Hepatocyte (in vitro differentiated cells): ENCODE measurements around the gene SLC16A3. TPM values are rescaled to one million over a fixed set of nuclear protein-coding genes. Genes with fewer than 3 reads are reported as not detected.

Source experiments
- DNase-seq: peaks from one replicate; pipeline ENCODE4 v3.0.0-alpha.2; 2016; ENCODE audit warnings: low spot score
- H2AFZ ChIP-seq: fragments of 200-600 bp; sonication (generic); 2 replicates; pipeline ENCODE4 v1.6.0; 2016; ENCODE audit warnings: antibody characterized with exemption, mild to moderate bottlenecking
- H3K27ac ChIP-seq: fragments of 200-600 bp; sonication (generic); 2 replicates; pipeline ENCODE4 v1.5.1; 2016; ENCODE audit warnings: mild to moderate bottlenecking
- H3K27me3 ChIP-seq: fragments of 200-600 bp; sonication (generic); 2 replicates; pipeline ENCODE4 v1.6.1; 2016
- H3K36me3 ChIP-seq: fragments of 200-600 bp; sonication (generic); replicated peaks from 2 replicates; pipeline ENCODE4 v1.5.1; 2016; ENCODE audit warnings: low read depth; ENCODE audit not compliant: insufficient read depth
- H3K4me1 ChIP-seq: fragments of 200-600 bp; sonication (generic); 2 replicates; pipeline ENCODE4 v1.5.1; 2016; ENCODE audit warnings: mild to moderate bottlenecking, moderate library complexity; ENCODE audit not compliant: insufficient read depth
- H3K4me2 ChIP-seq: fragments of 200-600 bp; sonication (generic); 2 replicates; pipeline ENCODE4 v1.6.0; 2016
- H3K4me3 ChIP-seq: fragments of 200-600 bp; sonication (generic); 2 replicates; pipeline ENCODE4 v1.5.1; 2016; ENCODE audit warnings: mild to moderate bottlenecking
- H3K79me2 ChIP-seq: fragments of 200-600 bp; sonication (generic); 2 replicates; pipeline ENCODE4 v1.6.0; 2017; ENCODE audit warnings: mild to moderate bottlenecking
- H3K9me2 ChIP-seq: fragments of 200-600 bp; sonication (generic); replicated peaks from 2 replicates; pipeline ENCODE4 v1.6.0; 2017; ENCODE audit warnings: mild to moderate bottlenecking; ENCODE audit not compliant: insufficient read depth
- H3K9me3 ChIP-seq: fragments of 200-600 bp; sonication (generic); 2 replicates; pipeline ENCODE4 v1.5.1; 2016; ENCODE audit warnings: low read depth, mild to moderate bottlenecking
- H4K20me1 ChIP-seq: fragments of 200-600 bp; sonication (generic); 2 replicates; pipeline ENCODE4 v1.6.0; 2016; ENCODE audit warnings: mild to moderate bottlenecking; ENCODE audit not compliant: insufficient read depth, poor library complexity, severe bottlenecking
- CTCF ChIP-seq: fragments of 200-600 bp; sonication (generic); IDR thresholded peaks from 2 replicates; pipeline ENCODE4 v1.5.1; 2016; ENCODE audit warnings: antibody characterized with exemption, mild to moderate bottlenecking; ENCODE audit not compliant: poor library complexity
- EZH2 ChIP-seq: fragments of 200-600 bp; sonication (generic); IDR thresholded peaks from 2 replicates; pipeline ENCODE4 v1.6.1; 2016; ENCODE audit warnings: antibody characterized with exemption, mild to moderate bottlenecking, borderline replicate concordance
- EZH2phosphoT487 ChIP-seq: fragments of 200-600 bp; sonication (generic); IDR thresholded peaks from one replicate; pipeline ENCODE4 v1.6.1; 2018; ENCODE audit warnings: antibody characterized with exemption, mild to moderate bottlenecking, low read depth, moderate library complexity; ENCODE audit not compliant: unreplicated experiment, severe bottlenecking
- WGBS: methylation state at CpG from one replicate; pipeline ENCODE4 v1.1.6; 2016; ENCODE audit warnings: low lambda C conversion rate; ENCODE audit errors: missing lambda C conversion rate; 5-methylcytosine and 5-hydroxymethylcytosine counted together
- polyA plus RNA-seq: library from polyadenylated mRNA; unstranded; fragments of >200 nt; fragmentation: Nextera tagmentation; extraction: Ambion mirVana; gene quantifications from 2 replicates; pipeline ENCODE4 v1.2.1, GENCODE V29; 2016
- total RNA-seq: library from RNA; depleted of rRNA; stranded (reverse); fragments of >200 nt; gene quantifications from 2 replicates; pipeline ENCODE4 v1.2.3, GENCODE V29; 2014

Gene SLC16A3
- total and polyA plus RNA-seq, 2 experiments from 2014 or later = 125 to 290 TPM

- Histone ChIP-seq H2AFZ (no peak overlapping the region), H3K4me1 (peaks cover 71% of the 10 kb centered on the region), H3K9me2 (no peaks in the 10 kb centered on the region), H3K4me3 (no peak overlapping the region), H3K9me3 (no peaks in the 10 kb centered on the region), H4K20me1 (peaks cover 70% of the 10 kb centered on the region), H3K79me2 (peaks cover 82% of the 10 kb centered on the region), H3K4me2 (peak overlapping the region; percentile 99), H3K27me3 (no peaks in the 10 kb centered on the region), H3K27ac (peak overlapping the region; percentile 100), H3K36me3 (no peaks in the 10 kb centered on the region)
- WGBS = 92% methylated on average over 12 of the region's 12 CpGs
- DNase-seq = no peak
- no peak for TF ChIP-seq EZH2
- TF ChIP-seq CTCF = no peak
- no peak for TF ChIP-seq EZH2phosphoT487
These were observed 41.8 kb downstream of the SLC16A3 start for GRCh38 chr17:82270651-82271050.

GRCh38 chr17:82271401-82271800, 42.6 kb downstream of the SLC16A3 start:
- TF ChIP-seq EZH2 = no peak
- no peak for TF ChIP-seq EZH2phosphoT487
- TF ChIP-seq CTCF = no peak
- Histone ChIP-seq H3K4me1 (peaks cover 66% of the 10 kb centered on the region), H3K79me2 (peaks cover 74% of the 10 kb centered on the region), H3K36me3 (no peaks in the 10 kb centered on the region), H3K4me3 (no peak overlapping the region), H2AFZ (no peak overlapping the region), H3K9me2 (no peaks in the 10 kb centered on the region), H3K4me2 (peak overlapping the region; percentile 99), H3K9me3 (no peaks in the 10 kb centered on the region), H3K27me3 (no peaks in the 10 kb centered on the region), H4K20me1 (peaks cover 63% of the 10 kb centered on the region), H3K27ac (peak overlapping the region; percentile 100)
- DNase-seq = no peak
- 92% methylated on average over 6 of the region's 6 CpGs for WGBS

GRCh38 chr17:82272495-82273326, 43.9 kb downstream of the SLC16A3 start:
- peak overlapping the region; percentile 100 for H3K4me3 ChIP-seq
- WGBS = 1% methylated on average over 23 of the region's 57 CpGs
- no peaks in the 10 kb centered on the region for H3K36me3 ChIP-seq
- H3K27ac ChIP-seq = peak overlapping the region; percentile 100
- H3K79me2 ChIP-seq = peaks cover 64% of the 10 kb centered on the region
- H3K4me2 ChIP-seq = peak overlapping the region; percentile 99
- H3K9me2 ChIP-seq = no peaks in the 10 kb centered on the region
- H3K4me1 ChIP-seq = peaks cover 61% of the 10 kb centered on the region
- H2AFZ ChIP-seq = peak overlapping the region; percentile 63
- peaks cover 50% of the 10 kb centered on the region for H4K20me1 ChIP-seq
- H3K9me3 ChIP-seq = no peaks in the 10 kb centered on the region
- no peak for TF ChIP-seq EZH2
- no peak for TF ChIP-seq EZH2phosphoT487
- TF ChIP-seq CTCF = no peak
- peak; percentile 53 for DNase-seq
- H3K27me3 ChIP-seq = no peaks in the 10 kb centered on the region
